AG04450 (cell line): Measurements from ENCODE around the gene CLP1. TPM values are rescaled to one million over a fixed set of nuclear protein-coding genes. Genes with fewer than 3 reads are reported as not detected.
A peak's percentile ranks its signal among the peaks of the same experiment; 100 is the strongest.

ENCODE experiments used
- CTCF ChIA-PET: fragments of 300-600, 350-600 bp; formaldehyde crosslinking; extraction: SDS; loops from one replicate; lab custom pipeline; 2022; ENCODE audit warnings: antibody characterized with exemption, inconsistent platforms; lab: Charles Lee
- POLR2A ChIA-PET: fragments of 350-600 bp; formaldehyde crosslinking; extraction: SDS; loops from one replicate; lab custom pipeline; 2021; ENCODE audit warnings: antibody characterized with exemption, inconsistent platforms; lab: Yijun Ruan, JAX
- DNase-seq: peaks from one replicate; pipeline ENCODE4 v3.0.0-alpha.2; 2011; ENCODE audit warnings: low read depth, low spot score
- H3K27ac ChIP-seq: one replicate; pipeline ENCODE4 v1.5.1; 2012; ENCODE audit warnings: low read depth, low read length, control low read depth
- H3K27me3 ChIP-seq: one replicate; pipeline ENCODE4 v1.6.0; 2012; ENCODE audit warnings: low read length; ENCODE audit not compliant: control insufficient read depth, insufficient read depth
- H3K4me3 ChIP-seq: 2 replicates; pipeline ENCODE4 v1.5.1; 2011; ENCODE audit warnings: mild to moderate bottlenecking, low read depth, low read length, control low read depth
- H3K9me3 ChIP-seq: 2 replicates; pipeline ENCODE4 v1.5.1; 2012; ENCODE audit warnings: low read length; ENCODE audit not compliant: control insufficient read depth, insufficient read depth
- CTCF ChIP-seq: IDR thresholded peaks from 2 replicates; pipeline ENCODE4 v1.5.1; 2011; ENCODE audit warnings: low read depth, low read length, control low read depth, inconsistent platforms
- polyA plus RNA-seq: library from polyadenylated mRNA; depleted of rRNA; stranded (reverse); fragments of >200 nt; gene quantifications from 2 replicates; pipeline ENCODE4 v1.2.3, GENCODE V29; 2011

The CLP1 gene
- polyA plus RNA-seq, 1 experiment: 17.7 TPM

- peak; percentile 99 for DNase-seq
- no peaks in the 10 kb centered on the region; the same call in 1 of the 2 replicates for H3K9me3 ChIP-seq
- POLR2A ChIA-PET: interaction anchor here (0.7 to 0.9 kb wide), 3 partner anchors 10 to 907 kb away, joined by 3 to 5 read pairs (median 4); partner anchors contain the start of genes CLP1 and SELENOH
- H3K4me3 ChIP-seq: peak overlapping the region; percentile 94
- peak overlapping the region; percentile 92 for H3K27ac ChIP-seq
- TF ChIP-seq CTCF: no peak
- no peaks in the 10 kb centered on the region for H3K27me3 ChIP-seq
- CTCF ChIA-PET: interaction anchor here (0.7 to 1.3 kb wide), 4 partner anchors 12 to 133 kb away, joined by 3 to 7 read pairs (median 4); no protein-coding TSS in a partner anchor
These were observed 9.7 kb downstream of the CLP1 start for GRCh38 chr11:57667117-57667735.

GRCh38 chr11:57667736-57668433 lies 10.3 kb downstream of the CLP1 start, which contains the start of gene ZDHHC5:
Gene ZDHHC5 (plus strand): TSS chr11:57668114. CDS start chr11:57673091, 4,977 bp downstream.
- ChIA-PET POLR2A (interaction anchor here (0.6 to 0.7 kb wide), 3 partner anchors 39 to 906 kb away, joined by 3 to 5 read pairs (median 3); partner anchors contain the start of gene SELENOH), CTCF (interaction anchor here (0.7 to 1.3 kb wide), 3 partner anchors 37 to 133 kb away, joined by 4 to 7 read pairs (median 6); no protein-coding TSS in a partner anchor)
- H3K27me3 ChIP-seq: no peaks in the 10 kb centered on the region
- peak; percentile 100 for DNase-seq
- H3K9me3 ChIP-seq: no peaks in the 10 kb centered on the region; the same call in 1 of the 2 replicates
- H3K27ac ChIP-seq: peak within 1 kb of the TSS; percentile 92
- peak within 1 kb of the TSS; percentile 94 for H3K4me3 ChIP-seq
- TF ChIP-seq CTCF: peak; percentile 34

- ChIA-PET POLR2A (interaction anchor here (0.6 kb wide), 1 partner anchor 39 kb away, joined by 3 read pairs; no protein-coding TSS in a partner anchor), CTCF (interaction anchor here (1.0 kb wide), 1 partner anchor 36 kb away, joined by 6 read pairs; no protein-coding TSS in a partner anchor)
- no peak for TF ChIP-seq CTCF
- H3K27ac ChIP-seq: peak overlapping the region; percentile 92
- DNase-seq: no peak
- no peaks in the 10 kb centered on the region for H3K27me3 ChIP-seq
- H3K9me3 ChIP-seq: no peaks in the 10 kb centered on the region; the same call in 1 of the 2 replicates
- peak overlapping the region; percentile 94 for H3K4me3 ChIP-seq
These were observed 10.8 kb downstream of the CLP1 start for GRCh38 chr11:57668434-57668782.

GRCh38 chr11:57674251-57674650 lies 16.7 kb downstream of the CLP1 start:
- POLR2A ChIA-PET: no interaction called here

More at GRCh38 chr11:57674251-57674650, 16.7 kb downstream of the CLP1 start:
- CTCF ChIA-PET: interaction anchor here (0.6 kb wide), 1 partner anchor 331 kb away, joined by 3 read pairs; no protein-coding TSS in a partner anchor
- H3K9me3 ChIP-seq: no peaks in the 10 kb centered on the region
- H3K27ac ChIP-seq: no peak overlapping the region
- no peak for DNase-seq
- no peak overlapping the region for H3K4me3 ChIP-seq
- TF ChIP-seq CTCF: no peak
- H3K27me3 ChIP-seq: no peaks in the 10 kb centered on the region
